CD1c-positive myeloid dendritic cell (primary cell): Measurements from ENCODE around the gene TATDN3.
A peak's percentile ranks its signal among the peaks of the same experiment; 100 is the strongest.
"Not testable (repeated sequence)": the region's sequence is repeated elsewhere in the genome, so short reads cannot be mapped to it uniquely, and the experiment has no call there.

Experiments used
- DNase-seq: peaks from one replicate; pipeline ENCODE4 v3.0.0-alpha.2; 2016; ENCODE audit errors: extremely low spot score

TATDN3 gene

GRCh38 chr1:212791676-212792395 lies at the start of gene TATDN3, which contains the start of gene NSL1:
Gene TATDN3, plus strand, starts transcription at chr1:212791894. Its CDS starts 28 bp downstream, at chr1:212791922.
Gene NSL1, minus strand, starts transcription at chr1:212791777. Its CDS starts 14 bp downstream, at chr1:212791763.
- peak; percentile 98 for DNase-seq

GRCh38 chr1:212743901-212744475 lies 47.7 kb upstream of the TATDN3 start:
- DNase-seq: no peak

GRCh38 chr1:212745303-212745702 lies 46.4 kb upstream of the TATDN3 start:
- DNase-seq: no peak

- DNase-seq: no peak
Observed at GRCh38 chr1:212746546-212746945, 45.1 kb upstream of the TATDN3 start.

- DNase-seq: peak; percentile 61
Observed at GRCh38 chr1:212749821-212750535, 41.7 kb upstream of the TATDN3 start.

- DNase-seq: peak; percentile 95
Observed at GRCh38 chr1:212752252-212752933, 39.3 kb upstream of the TATDN3 start.

- peak; percentile 25 for DNase-seq
Observed at GRCh38 chr1:212752934-212753497, 38.7 kb upstream of the TATDN3 start.

GRCh38 chr1:212753749-212754148 lies 37.9 kb upstream of the TATDN3 start:
- peak; percentile 40 for DNase-seq

- peak; percentile 48 for DNase-seq
Observed at GRCh38 chr1:212754193-212754592, 37.5 kb upstream of the TATDN3 start.

- no peak for DNase-seq
Observed at GRCh38 chr1:212754680-212755079, 37.0 kb upstream of the TATDN3 start.

- no peak for DNase-seq
Observed at GRCh38 chr1:212759683-212760082, 32.0 kb upstream of the TATDN3 start.

- peak; percentile 46 for DNase-seq
Observed at GRCh38 chr1:212760126-212760823, 31.4 kb upstream of the TATDN3 start.

GRCh38 chr1:212762234-212762633 lies 29.5 kb upstream of the TATDN3 start:
- DNase-seq: no peak

GRCh38 chr1:212762839-212763238 lies 28.9 kb upstream of the TATDN3 start:
- DNase-seq: no peak

- not testable (repeated sequence) for DNase-seq
Observed at GRCh38 chr1:212764718-212765281, 26.9 kb upstream of the TATDN3 start.

- not testable (repeated sequence) for DNase-seq
Observed at GRCh38 chr1:212766825-212767224, 24.9 kb upstream of the TATDN3 start.

GRCh38 chr1:212769459-212770167 lies 22.1 kb upstream of the TATDN3 start:
- no peak for DNase-seq

GRCh38 chr1:212771341-212771740 lies 20.4 kb upstream of the TATDN3 start:
- peak; percentile 20 for DNase-seq

GRCh38 chr1:212773011-212773410 lies 18.7 kb upstream of the TATDN3 start:
- DNase-seq: no peak

GRCh38 chr1:212774584-212774983 lies 17.1 kb upstream of the TATDN3 start:
- peak; percentile 82 for DNase-seq
